T-helper 9 cell (primary cell): Measurements from ENCODE around the gene SP1.
"Not testable (repeated sequence)": the region's sequence is repeated elsewhere in the genome, so short reads cannot be mapped to it uniquely, and the experiment has no call there.

Experiments
- DNase-seq: peaks from one replicate; pipeline ENCODE4 v3.0.0-alpha.2; 2020

The SP1 gene

GRCh38 chr12:53361638-53362037 lies 18.3 kb upstream of the SP1 start:
- DNase-seq = not testable (repeated sequence)

DNA sequence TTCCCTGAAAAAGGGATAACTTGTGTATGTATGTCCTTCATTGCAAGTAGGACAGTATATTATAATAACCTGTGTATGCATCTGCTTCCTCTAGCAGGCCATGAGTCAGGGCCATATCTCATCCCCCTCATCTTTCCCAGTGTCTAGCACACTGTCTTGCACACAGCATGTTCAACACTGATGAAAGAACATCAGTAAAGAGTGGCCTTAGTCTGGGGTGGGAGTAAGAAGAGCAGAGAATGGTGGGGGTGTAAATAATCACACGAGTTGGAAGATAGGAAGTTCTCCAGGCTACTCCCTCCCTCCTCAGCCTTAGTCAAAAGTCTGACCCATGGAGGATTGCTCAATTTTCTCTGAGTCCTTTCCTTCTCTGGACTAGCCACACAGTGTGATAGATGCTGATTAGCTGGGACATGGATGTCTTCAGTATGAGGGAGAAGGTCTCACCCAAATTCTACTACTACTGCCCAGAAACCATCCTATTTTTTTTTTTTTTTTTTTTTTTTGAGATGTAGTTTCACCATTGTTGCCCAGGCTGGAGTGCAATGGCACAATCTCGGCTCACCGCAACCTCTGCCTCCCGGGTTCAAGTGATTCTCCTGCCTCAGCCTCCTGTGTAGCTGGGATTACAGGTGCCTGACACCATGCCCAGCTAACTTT lies 14.6 kb upstream of the SP1 start:
- no peak for DNase-seq

- not testable (repeated sequence) for DNase-seq
Measured at GRCh38 chr12:53373554-53374133, 6.3 kb upstream of the SP1 start.

DNA sequence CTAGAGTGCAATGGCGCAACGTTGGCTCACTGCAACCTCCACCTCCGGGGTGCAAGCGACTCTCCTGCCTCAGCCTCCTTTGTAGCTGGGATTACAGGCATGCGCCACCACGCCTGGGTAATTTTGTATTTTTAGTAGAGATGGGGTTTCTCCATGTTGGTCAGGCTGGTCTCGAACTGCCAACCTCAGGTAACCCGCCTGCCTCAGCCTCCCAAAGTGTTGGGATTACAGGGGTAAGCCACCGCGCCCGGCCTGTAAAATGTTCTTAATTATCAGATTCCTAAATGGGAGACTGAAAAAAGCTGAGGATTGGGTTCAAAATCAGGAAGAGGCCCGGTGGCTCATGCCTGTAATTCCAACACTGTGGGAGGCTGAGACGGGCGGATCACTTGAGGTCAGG lies 5.7 kb upstream of the SP1 start:
- not testable (repeated sequence) for DNase-seq

GRCh38 chr12:53376747-53377146 lies 3.2 kb upstream of the SP1 start:
- DNase-seq = no peak

DNA sequence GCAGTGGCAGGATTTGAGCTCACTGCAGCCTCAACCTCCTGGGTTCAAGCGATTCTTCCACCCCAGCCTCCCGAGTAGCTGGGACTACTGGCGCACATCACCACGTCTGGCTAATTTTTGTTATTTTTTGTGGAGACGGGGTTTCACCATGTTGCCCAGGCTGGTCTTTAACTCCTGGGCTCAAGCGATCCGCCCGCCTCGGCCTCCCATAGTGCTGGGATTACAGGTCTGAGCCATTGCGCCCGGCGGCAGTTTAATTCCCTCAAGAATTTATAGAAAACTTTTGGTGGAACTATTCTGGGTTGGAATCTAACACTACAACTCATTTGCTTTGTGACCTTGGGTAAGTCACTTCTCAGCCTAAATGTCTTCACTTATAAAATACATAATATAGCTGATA lies 1.8 kb upstream of the SP1 start:
- DNase-seq = no peak

DNA sequence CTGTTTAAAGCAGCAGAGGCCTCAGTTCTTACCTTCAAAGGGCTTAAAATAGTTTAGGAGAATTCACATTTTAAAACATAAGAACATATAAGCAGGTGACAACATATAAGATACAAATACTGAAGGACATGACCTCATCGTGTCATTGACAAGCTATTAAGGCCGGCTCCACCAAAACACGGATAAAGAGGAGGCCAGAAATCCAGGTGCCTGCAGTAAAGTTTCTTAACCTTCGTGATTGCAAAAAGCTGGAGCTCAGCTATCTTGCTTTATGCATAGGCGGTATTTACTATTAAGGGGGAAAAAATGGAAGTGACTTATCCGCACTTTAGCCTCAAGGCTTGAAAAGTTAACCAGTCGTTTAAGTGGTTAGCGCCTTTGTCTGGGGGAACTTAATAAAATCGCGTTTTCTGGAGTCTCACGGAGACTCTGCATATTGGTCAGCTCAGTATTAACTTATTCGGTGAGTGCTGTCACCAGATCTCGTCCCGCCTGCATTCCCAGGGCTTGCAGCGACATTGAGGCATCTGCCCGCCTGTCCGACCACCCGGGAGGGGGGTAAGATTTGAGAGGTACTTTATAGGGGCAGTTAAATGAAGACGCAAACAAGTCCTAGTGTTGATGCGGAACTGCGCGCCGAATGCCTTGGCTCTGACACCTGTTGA lies 1.1 kb upstream of the SP1 start:
- no peak for DNase-seq

GRCh38 chr12:53379389-53380103 lies 430 bp upstream of the SP1 start:
- DNase-seq = peak; percentile 77

DNA sequence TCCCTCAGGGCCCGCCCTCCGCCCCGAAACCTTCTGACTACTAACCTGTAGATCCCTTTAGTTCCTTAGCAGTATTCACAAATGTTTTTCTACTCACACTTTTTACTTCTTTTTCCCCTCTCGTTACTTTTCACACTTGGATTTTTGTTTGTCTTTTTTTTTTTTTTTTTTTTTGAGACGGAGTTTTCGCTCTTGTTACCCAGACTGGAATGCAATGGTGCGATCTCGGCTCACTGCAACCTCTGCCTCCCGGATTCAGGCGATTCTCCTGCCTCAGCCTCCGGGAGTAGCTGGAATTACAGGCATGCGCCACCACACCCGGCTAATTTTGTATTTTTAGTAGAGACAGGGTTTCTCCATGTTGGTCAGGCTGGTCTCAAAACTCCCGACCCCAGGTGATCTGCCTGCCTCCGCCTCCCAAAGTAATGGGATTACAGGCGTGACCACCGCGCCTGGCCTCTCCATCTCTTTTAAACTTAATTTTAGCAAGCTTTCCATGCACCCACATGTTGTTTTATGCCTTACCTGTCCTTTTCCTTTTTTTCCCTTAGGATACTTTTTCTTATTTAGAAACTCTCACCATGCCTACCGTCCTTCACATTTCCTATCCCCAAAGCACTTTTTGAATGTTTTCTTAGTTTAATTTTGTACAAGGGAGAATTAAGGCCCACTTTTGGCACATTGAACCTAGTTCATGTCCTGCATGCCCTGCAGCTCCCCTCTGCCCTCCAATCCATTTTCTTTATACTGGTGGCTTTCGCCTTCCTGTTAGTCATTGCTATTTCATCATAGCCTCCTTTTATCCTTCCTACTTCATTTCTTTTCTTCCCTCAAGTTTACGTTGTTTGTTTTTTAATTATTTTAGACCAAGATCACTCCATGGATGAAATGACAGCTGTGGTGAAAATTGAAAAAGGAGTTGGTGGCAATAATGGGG lies 1.1 kb downstream of the SP1 start:
- no peak for DNase-seq

GRCh38 chr12:53381731-53382630 lies 2.0 kb downstream of the SP1 start:
- peak; percentile 14 for DNase-seq

DNA sequence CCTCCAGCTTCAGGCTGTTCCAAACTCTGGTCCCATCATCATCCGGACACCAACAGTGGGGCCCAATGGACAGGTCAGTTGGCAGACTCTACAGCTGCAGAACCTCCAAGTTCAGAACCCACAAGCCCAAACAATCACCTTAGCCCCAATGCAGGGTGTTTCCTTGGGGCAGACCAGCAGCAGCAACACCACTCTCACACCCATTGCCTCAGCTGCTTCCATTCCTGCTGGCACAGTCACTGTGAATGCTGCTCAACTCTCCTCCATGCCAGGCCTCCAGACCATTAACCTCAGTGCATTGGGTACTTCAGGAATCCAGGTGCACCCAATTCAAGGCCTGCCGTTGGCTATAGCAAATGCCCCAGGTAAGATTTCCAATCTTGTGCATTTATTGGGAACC lies 3.3 kb downstream of the SP1 start:
- DNase-seq = no peak

- DNase-seq = not testable (repeated sequence)
Measured at GRCh38 chr12:53386381-53386780, 6.4 kb downstream of the SP1 start.

DNA sequence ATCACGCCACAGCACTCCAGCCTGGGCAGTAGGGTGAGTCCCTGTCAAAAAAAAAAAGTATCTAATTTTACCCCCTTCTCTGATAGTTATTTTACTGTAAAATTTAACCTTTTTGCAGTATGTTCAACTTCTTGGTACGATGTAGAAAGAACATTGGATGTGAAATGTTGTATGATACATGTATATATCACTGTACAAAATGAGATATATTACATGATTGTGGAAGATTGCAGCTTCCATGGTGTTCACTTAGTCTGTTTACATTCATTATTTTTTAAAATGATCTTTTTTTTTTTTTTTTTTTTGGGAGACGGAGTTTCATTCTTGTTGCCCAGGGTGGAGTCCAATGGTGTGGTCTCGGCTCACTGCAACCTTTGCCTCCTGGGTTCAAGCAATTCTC lies 9.0 kb downstream of the SP1 start:
- no peak for DNase-seq

GRCh38 chr12:53389702-53390101 lies 9.7 kb downstream of the SP1 start:
- no peak for DNase-seq

DNA sequence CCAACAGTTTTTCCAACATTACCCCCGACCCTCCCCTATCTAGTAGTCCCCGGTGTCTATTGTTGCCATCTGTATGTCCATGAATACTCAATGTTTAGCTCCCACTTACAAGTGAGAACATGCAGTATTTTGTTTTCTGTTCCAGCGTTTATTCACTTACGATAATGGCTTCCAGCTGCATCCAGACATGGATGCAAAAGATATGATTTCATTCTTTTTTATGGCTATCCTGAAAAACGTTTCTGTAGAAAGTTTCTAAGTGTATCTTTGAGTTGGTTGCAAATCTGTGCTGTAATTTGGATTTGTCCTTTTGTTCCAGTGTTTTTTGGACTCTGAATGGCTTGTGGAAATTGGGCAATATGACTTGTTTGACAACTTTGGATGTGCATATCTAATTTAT lies 11.7 kb downstream of the SP1 start:
- DNase-seq = no peak

GRCh38 chr12:53399896-53400295 lies 19.9 kb downstream of the SP1 start:
- DNase-seq = no peak

DNA sequence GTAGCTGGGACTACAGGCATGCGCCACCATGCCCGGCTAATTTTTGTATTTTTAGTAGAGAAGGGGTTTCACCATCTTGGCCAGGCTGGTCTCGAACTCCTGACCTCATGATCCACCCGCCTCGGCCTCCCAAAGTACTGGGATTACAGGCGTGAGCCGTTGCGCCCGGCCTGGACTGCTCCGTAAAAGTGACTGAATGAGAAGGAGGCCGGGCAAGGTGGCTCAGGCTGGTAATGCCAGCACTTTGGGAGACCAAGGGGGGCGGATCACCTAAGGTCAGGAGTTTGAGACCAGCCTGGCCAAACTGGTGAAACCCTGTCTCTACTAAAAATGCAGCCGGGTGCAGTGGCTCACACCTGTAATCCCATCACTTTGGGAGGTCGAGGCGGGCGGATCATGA lies 22.4 kb downstream of the SP1 start:
- DNase-seq = not testable (repeated sequence)

- no peak for DNase-seq
Measured at GRCh38 chr12:53402871-53403270, 22.9 kb downstream of the SP1 start.

GRCh38 chr12:53410951-53411350 lies 31.0 kb downstream of the SP1 start:
- DNase-seq = no peak

DNA sequence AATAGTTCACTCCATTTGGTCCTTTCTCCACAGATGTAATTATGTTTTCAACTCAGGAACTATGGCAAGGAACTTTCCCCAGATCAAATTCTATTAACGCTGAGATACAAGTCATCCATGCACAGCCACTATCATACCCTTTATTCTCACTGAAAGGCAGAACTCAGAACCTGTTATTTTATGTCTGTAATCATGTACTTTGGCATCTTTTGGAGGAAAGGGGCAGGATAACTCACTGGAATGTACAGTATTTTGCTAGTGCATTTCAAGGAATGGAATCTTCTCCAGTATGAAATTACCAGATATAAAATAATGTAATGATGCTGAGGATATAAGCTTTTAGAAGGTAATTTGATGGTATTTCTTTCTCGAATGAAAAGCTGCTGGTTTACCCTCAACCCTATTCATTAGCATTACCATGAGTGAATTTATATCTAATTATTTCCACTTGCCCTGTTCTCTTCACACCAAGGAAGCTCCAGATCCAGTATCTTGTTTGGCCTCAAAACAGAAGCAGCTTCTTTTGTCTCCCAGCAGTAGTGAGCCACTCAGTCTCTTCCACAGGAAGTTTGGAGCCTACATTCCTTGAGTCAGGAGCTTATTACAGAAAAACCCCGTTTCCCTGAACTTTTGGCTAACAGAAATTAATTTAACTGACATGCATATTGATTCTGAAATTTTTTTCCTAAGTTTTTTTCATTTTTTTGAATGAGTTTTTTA lies 33.7 kb downstream of the SP1 start:
- no peak for DNase-seq
